RKO (cell line): ENCODE measurements around the gene RAB7B.

ENCODE experiments used
- DNase-seq: peaks from one replicate; pipeline ENCODE4 v3.0.0-alpha.2; 2016; ENCODE audit warnings: low spot score

Gene RAB7B

GRCh38 chr1:205994346-205994745 is 8.8 kb downstream of the RAB7B start:
- DNase-seq = no peak

- DNase-seq = no peak
Measured at GRCh38 chr1:205993068-205993467, 10.1 kb downstream of the RAB7B start.

GRCh38 chr1:205992218-205992882 is 10.8 kb downstream of the RAB7B start:
- DNase-seq = no peak

- DNase-seq = no peak
Measured at GRCh38 chr1:205991237-205991636, 12.0 kb downstream of the RAB7B start.

GRCh38 chr1:205990226-205990625 is 13.0 kb downstream of the RAB7B start:
- no peak for DNase-seq

GRCh38 chr1:205989786-205990185 is 13.4 kb downstream of the RAB7B start:
- no peak for DNase-seq

- no peak for DNase-seq
Measured at GRCh38 chr1:205988585-205988995, 14.6 kb downstream of the RAB7B start.

GRCh38 chr1:205986861-205987260 is 16.3 kb downstream of the RAB7B start:
- DNase-seq = no peak

GRCh38 chr1:205986292-205986691 is 16.9 kb downstream of the RAB7B start:
- peak; percentile 19 for DNase-seq

GRCh38 chr1:205985330-205986005 is 17.7 kb downstream of the RAB7B start:
- no peak for DNase-seq

GRCh38 chr1:205983925-205984725 is 19.1 kb downstream of the RAB7B start:
- DNase-seq = no peak

- no peak for DNase-seq
Measured at GRCh38 chr1:205981257-205981656, 21.9 kb downstream of the RAB7B start.

- DNase-seq = no peak
Measured at GRCh38 chr1:205980237-205980870, 22.8 kb downstream of the RAB7B start.

- no peak for DNase-seq
Measured at GRCh38 chr1:205979301-205979700, 23.9 kb downstream of the RAB7B start.

GRCh38 chr1:205978676-205979075 is 24.5 kb downstream of the RAB7B start:
- DNase-seq = no peak

GRCh38 chr1:205977402-205978014 is 25.7 kb downstream of the RAB7B start:
- DNase-seq = peak; percentile 81

- no peak for DNase-seq
Measured at GRCh38 chr1:205976708-205977401, 26.3 kb downstream of the RAB7B start.

- no peak for DNase-seq
Measured at GRCh38 chr1:205976036-205976435, 27.2 kb downstream of the RAB7B start.

- no peak for DNase-seq
Measured at GRCh38 chr1:205975387-205975998, 27.7 kb downstream of the RAB7B start.

- DNase-seq = no peak
Measured at GRCh38 chr1:205974712-205975111, 28.5 kb downstream of the RAB7B start.
